Measurements from ENCODE around the gene AHDC1.

AHDC1 gene

GRCh38 chr1:27603681-27604578 lies at the start of gene AHDC1:
Gene AHDC1 (minus strand): TSS chr1:27604144. CDS start chr1:27552115, 52,029 bp downstream.
- TF ChIP-seq TCF12 (IDR thresholded peaks at IDR 0.05; ENCODE audit: low read depth) (no peak), TAF1 (IDR thresholded peaks at IDR 0.05; ENCODE audit: low read depth) (peak; percentile 68; the same call in 1 of the 2 replicates), EP300 (IDR thresholded peaks at IDR 0.05; ENCODE audit: borderline replicate concordance) (no peak), ZBTB7A (IDR thresholded peaks at IDR 0.05; ENCODE audit: low read depth) (peak; percentile 28; the same call in 1 of the 2 replicates), MAX (IDR thresholded peaks at IDR 0.05) (peak; percentile 50; the same call in 1 of the 2 replicates), CEBPB (IDR thresholded peaks at IDR 0.05) (no peak), YY1 (IDR thresholded peaks at IDR 0.05; ENCODE audit: low read depth) (peak; percentile 54), USF1 (IDR thresholded peaks at IDR 0.05) (no peak; the same call in 1 of the 2 replicates), FOXM1 (IDR thresholded peaks at IDR 0.05; ENCODE audit: borderline replicate concordance, low read depth) (no peak), CREB1 (IDR thresholded peaks at IDR 0.05; ENCODE audit: low read depth) (no peak), EGR1 (IDR thresholded peaks at IDR 0.05) (no peak), NFIC (IDR thresholded peaks at IDR 0.05) (no peak), TEAD4 (IDR thresholded peaks at IDR 0.05) (no peak), REST (IDR thresholded peaks at IDR 0.05; ENCODE audit: low read depth) (no peak), RAD21 (IDR thresholded peaks at IDR 0.05; ENCODE audit: low read depth) (peak; percentile 8; the same call in 1 of the 2 replicates)

- no peak for TF ChIP-seq MAX (IDR thresholded peaks at IDR 0.05)
- TF ChIP-seq RAD21 (IDR thresholded peaks at IDR 0.05; ENCODE audit: low read depth): no peak
- TF ChIP-seq TAF1 (IDR thresholded peaks at IDR 0.05; ENCODE audit: low read depth): no peak
- TF ChIP-seq ZBTB7A (IDR thresholded peaks at IDR 0.05; ENCODE audit: low read depth): no peak
- TF ChIP-seq EGR1 (IDR thresholded peaks at IDR 0.05): no peak
- TF ChIP-seq YY1 (IDR thresholded peaks at IDR 0.05; ENCODE audit: low read depth): no peak
- no peak for TF ChIP-seq TCF12 (IDR thresholded peaks at IDR 0.05; ENCODE audit: low read depth)
- TF ChIP-seq CREB1 (IDR thresholded peaks at IDR 0.05; ENCODE audit: low read depth): no peak
- TF ChIP-seq TEAD4 (IDR thresholded peaks at IDR 0.05): no peak
- TF ChIP-seq USF1 (IDR thresholded peaks at IDR 0.05): no peak
- TF ChIP-seq REST (IDR thresholded peaks at IDR 0.05; ENCODE audit: low read depth): no peak
- no peak for TF ChIP-seq NFIC (IDR thresholded peaks at IDR 0.05)
- TF ChIP-seq FOXM1 (IDR thresholded peaks at IDR 0.05; ENCODE audit: borderline replicate concordance, low read depth): no peak
- no peak for TF ChIP-seq EP300 (IDR thresholded peaks at IDR 0.05; ENCODE audit: borderline replicate concordance)
- no peak for TF ChIP-seq CEBPB (IDR thresholded peaks at IDR 0.05)
Measured at GRCh38 chr1:27652111-27652864, 48.3 kb upstream of the AHDC1 start.

GRCh38 chr1:27650539-27651175 lies 46.7 kb upstream of the AHDC1 start:
- TF ChIP-seq FOXM1 (IDR thresholded peaks at IDR 0.05; ENCODE audit: borderline replicate concordance, low read depth): no peak
- no peak for TF ChIP-seq TAF1 (IDR thresholded peaks at IDR 0.05; ENCODE audit: low read depth)
- no peak for TF ChIP-seq ZBTB7A (IDR thresholded peaks at IDR 0.05; ENCODE audit: low read depth)
- TF ChIP-seq YY1 (IDR thresholded peaks at IDR 0.05; ENCODE audit: low read depth): 0 out of 2 replicates have a peak, but pooled peaks have one; percentile 15
- TF ChIP-seq NFIC (IDR thresholded peaks at IDR 0.05): peak; percentile 58
- TF ChIP-seq MAX (IDR thresholded peaks at IDR 0.05): peak; percentile 96
- TF ChIP-seq REST (IDR thresholded peaks at IDR 0.05; ENCODE audit: low read depth): no peak
- TF ChIP-seq CEBPB (IDR thresholded peaks at IDR 0.05): no peak; the same call in 1 of the 2 replicates
- TF ChIP-seq TCF12 (IDR thresholded peaks at IDR 0.05; ENCODE audit: low read depth): peak; percentile 49; the same call in 1 of the 2 replicates
- peak; percentile 52; the same call in 1 of the 2 replicates for TF ChIP-seq EP300 (IDR thresholded peaks at IDR 0.05; ENCODE audit: borderline replicate concordance)
- TF ChIP-seq RAD21 (IDR thresholded peaks at IDR 0.05; ENCODE audit: low read depth): no peak
- TF ChIP-seq USF1 (IDR thresholded peaks at IDR 0.05): peak; percentile 86
- peak; percentile 75 for TF ChIP-seq TEAD4 (IDR thresholded peaks at IDR 0.05)
- TF ChIP-seq CREB1 (IDR thresholded peaks at IDR 0.05; ENCODE audit: low read depth): no peak
- TF ChIP-seq EGR1 (IDR thresholded peaks at IDR 0.05): no peak

Data from Ishikawa (cell line).